NCI-H187 treated with DMSO at 0.1 percent for 48 hours (cell line): ENCODE results near the gene EFHD1.

Source experiments
- DNase-seq: peaks from one replicate; lab custom pipeline; 2025; lab: John Stamatoyannopoulos, UW

The EFHD1 gene

GRCh38 chr2:232633413-232634205, at the start of gene EFHD1:
Gene EFHD1 (plus strand): TSS chr2:232633604. CDS start chr2:232633705, 101 bp downstream.
- no peak for DNase-seq

- DNase-seq = no peak
Observed at GRCh38 chr2:232584238-232584637, 49.2 kb upstream of the EFHD1 start.

- no peak for DNase-seq
Observed at GRCh38 chr2:232586943-232587505, 46.4 kb upstream of the EFHD1 start.

GRCh38 chr2:232587512-232587911, 45.9 kb upstream of the EFHD1 start:
- DNase-seq = no peak

- DNase-seq = no peak
Observed at GRCh38 chr2:232588031-232588430, 45.4 kb upstream of the EFHD1 start.

GRCh38 chr2:232588680-232589585, 44.5 kb upstream of the EFHD1 start:
- no peak for DNase-seq

- DNase-seq = no peak
Observed at GRCh38 chr2:232592772-232593395, 40.5 kb upstream of the EFHD1 start.

GRCh38 chr2:232593982-232594381, 39.4 kb upstream of the EFHD1 start:
- no peak for DNase-seq

GRCh38 chr2:232597362-232598079, 35.9 kb upstream of the EFHD1 start:
- no peak for DNase-seq

- no peak for DNase-seq
Observed at GRCh38 chr2:232598293-232598692, 35.1 kb upstream of the EFHD1 start.

- DNase-seq = no peak
Observed at GRCh38 chr2:232600053-232600773, 33.2 kb upstream of the EFHD1 start.

- DNase-seq = no peak
Observed at GRCh38 chr2:232603283-232603682, 30.1 kb upstream of the EFHD1 start.

- no peak for DNase-seq
Observed at GRCh38 chr2:232604535-232604934, 28.9 kb upstream of the EFHD1 start.

- DNase-seq = no peak
Observed at GRCh38 chr2:232607011-232607410, 26.4 kb upstream of the EFHD1 start.

GRCh38 chr2:232609607-232610006, 23.8 kb upstream of the EFHD1 start:
- DNase-seq = no peak

GRCh38 chr2:232610081-232610480, 23.3 kb upstream of the EFHD1 start:
- DNase-seq = no peak

- DNase-seq = no peak
Observed at GRCh38 chr2:232611061-232611460, 22.3 kb upstream of the EFHD1 start.

- no peak for DNase-seq
Observed at GRCh38 chr2:232611559-232612218, 21.7 kb upstream of the EFHD1 start.

- no peak for DNase-seq
Observed at GRCh38 chr2:232613538-232614134, 19.8 kb upstream of the EFHD1 start.

- DNase-seq = no peak
Observed at GRCh38 chr2:232615339-232615738, 18.1 kb upstream of the EFHD1 start.
